ENCODE results near the gene STAT2.
"Not testable (repeated sequence)": the region's sequence is repeated elsewhere in the genome, so short reads cannot be mapped to it uniquely, and the experiment has no call there.

The STAT2 gene

GRCh38 chr12:56359851-56360767 is at the start of gene STAT2:
TSS of gene STAT2 (minus strand) at chr12:56360107. CDS start at chr12:56356571, 3,536 bp downstream.
- peak within 1 kb of the TSS; percentile 76 for H3K4me3 ChIP-seq (ENCODE audit: low read depth, low read length)
- peak; percentile 100 for DNase-seq (ENCODE audit: low read depth)
- TF ChIP-seq POLR2A (IDR thresholded peaks at IDR 0.05; ENCODE audit: extremely low read depth, insufficient read length): peak; percentile 84
- TF ChIP-seq MAX (IDR thresholded peaks at IDR 0.05; ENCODE audit: low read depth, low read length): no peak; the same call in 1 of the 2 replicates

GRCh38 chr12:56408799-56409417 is 49.0 kb upstream of the STAT2 start:
- TF ChIP-seq MAX (IDR thresholded peaks at IDR 0.05; ENCODE audit: low read depth, low read length) (no peak), CTCF (IDR thresholded peaks at IDR 0.05; ENCODE audit: low read depth, low read length) (no peak), POLR2A (IDR thresholded peaks at IDR 0.05; ENCODE audit: extremely low read depth, insufficient read length) (no peak), MYC (IDR thresholded peaks at IDR 0.05; ENCODE audit: low read depth, low read length) (no peak)
- H3K4me3 ChIP-seq (ENCODE audit: low read depth, low read length): no peak overlapping the region
- DNase-seq (ENCODE audit: low read depth): no peak

GRCh38 chr12:56404227-56404626 is 44.3 kb upstream of the STAT2 start:
- not testable (repeated sequence) for DNase-seq (ENCODE audit: low read depth); H3K4me3 ChIP-seq (ENCODE audit: low read depth, low read length)

GRCh38 chr12:56401612-56402011 is 41.7 kb upstream of the STAT2 start:
- not testable (repeated sequence) for DNase-seq (ENCODE audit: low read depth); H3K4me3 ChIP-seq (ENCODE audit: low read depth, low read length)

GRCh38 chr12:56401125-56401524 is 41.2 kb upstream of the STAT2 start:
- H3K4me3 ChIP-seq (ENCODE audit: low read depth, low read length); DNase-seq (ENCODE audit: low read depth): not testable (repeated sequence)

GRCh38 chr12:56399466-56399865 is 39.6 kb upstream of the STAT2 start:
- H3K4me3 ChIP-seq (ENCODE audit: low read depth, low read length); DNase-seq (ENCODE audit: low read depth): not testable (repeated sequence)

GRCh38 chr12:56398324-56398723 is 38.4 kb upstream of the STAT2 start:
- TF ChIP-seq MAX (IDR thresholded peaks at IDR 0.05; ENCODE audit: low read depth, low read length) (no peak), MYC (IDR thresholded peaks at IDR 0.05; ENCODE audit: low read depth, low read length) (no peak), CTCF (IDR thresholded peaks at IDR 0.05; ENCODE audit: low read depth, low read length) (no peak), POLR2A (IDR thresholded peaks at IDR 0.05; ENCODE audit: extremely low read depth, insufficient read length) (no peak)
- H3K4me3 ChIP-seq (ENCODE audit: low read depth, low read length): no peak overlapping the region
- DNase-seq (ENCODE audit: low read depth): no peak

- TF ChIP-seq MYC (IDR thresholded peaks at IDR 0.05; ENCODE audit: low read depth, low read length) (no peak), POLR2A (IDR thresholded peaks at IDR 0.05; ENCODE audit: extremely low read depth, insufficient read length) (no peak), MAX (IDR thresholded peaks at IDR 0.05; ENCODE audit: low read depth, low read length) (no peak), CTCF (IDR thresholded peaks at IDR 0.05; ENCODE audit: low read depth, low read length) (no peak)
These were observed 32.4 kb upstream of the STAT2 start for GRCh38 chr12:56392331-56392730.

More at GRCh38 chr12:56392331-56392730, 32.4 kb upstream of the STAT2 start:
- no peak overlapping the region for H3K4me3 ChIP-seq (ENCODE audit: low read depth, low read length)
- no peak for DNase-seq (ENCODE audit: low read depth)
